Measurements from ENCODE around the gene AHDC1.
"Not testable (repeated sequence)": the region's sequence is repeated elsewhere in the genome, so short reads cannot be mapped to it uniquely, and the experiment has no call there.

AHDC1 gene

GRCh38 chr1:27632387-27633297 is 28.7 kb upstream of the AHDC1 start:
- no peak for DNase-seq

GRCh38 chr1:27630859-27631491 is 27.0 kb upstream of the AHDC1 start:
- no peak for DNase-seq

GRCh38 chr1:27628712-27629111 is 24.8 kb upstream of the AHDC1 start:
- DNase-seq, result no peak

GRCh38 chr1:27627733-27628132 is 23.8 kb upstream of the AHDC1 start:
- not testable (repeated sequence) for DNase-seq

GRCh38 chr1:27627061-27627460 is 23.1 kb upstream of the AHDC1 start:
- DNase-seq, result no peak

GRCh38 chr1:27626031-27626935 is 22.3 kb upstream of the AHDC1 start:
- no peak for DNase-seq

GRCh38 chr1:27624467-27625178 is 20.7 kb upstream of the AHDC1 start:
- no peak for DNase-seq

- no peak for DNase-seq
Observed at GRCh38 chr1:27623327-27624212, 19.6 kb upstream of the AHDC1 start.

- DNase-seq, result no peak
Observed at GRCh38 chr1:27622828-27623227, 18.9 kb upstream of the AHDC1 start.

GRCh38 chr1:27621051-27621920 is 17.3 kb upstream of the AHDC1 start:
- DNase-seq, result no peak

- not testable (repeated sequence) for DNase-seq
Observed at GRCh38 chr1:27619782-27620438, 16.0 kb upstream of the AHDC1 start.

GRCh38 chr1:27618341-27619082 is 14.6 kb upstream of the AHDC1 start:
- no peak for DNase-seq

GRCh38 chr1:27617420-27617819 is 13.5 kb upstream of the AHDC1 start:
- no peak for DNase-seq

GRCh38 chr1:27616441-27616840 is 12.5 kb upstream of the AHDC1 start:
- DNase-seq, result no peak

- no peak for DNase-seq
Observed at GRCh38 chr1:27615346-27616192, 11.6 kb upstream of the AHDC1 start.

- no peak for DNase-seq
Observed at GRCh38 chr1:27614625-27615344, 10.8 kb upstream of the AHDC1 start.

- DNase-seq, result no peak
Observed at GRCh38 chr1:27614043-27614624, 10.2 kb upstream of the AHDC1 start.
